ENCODE measurements around the gene GPR85.
"Not testable (repeated sequence)": the region's sequence is repeated elsewhere in the genome, so short reads cannot be mapped to it uniquely, and the experiment has no call there.

The GPR85 gene

GRCh38 chr7:113084496-113085172 lies 2.0 kb downstream of the GPR85 start:
- no peak for DNase-seq (ENCODE audit: low read depth in 2 of 2)

- no peak for DNase-seq (ENCODE audit: low read depth in 2 of 2)
Measured at GRCh38 chr7:113083816-113084495, 2.7 kb downstream of the GPR85 start.

GRCh38 chr7:113083132-113083815 lies 3.4 kb downstream of the GPR85 start:
- DNase-seq (ENCODE audit: low read depth in 2 of 2): no peak

GRCh38 chr7:113078331-113078730 lies 8.3 kb downstream of the GPR85 start:
- no peak for DNase-seq (ENCODE audit: low read depth in 2 of 2)

DNA sequence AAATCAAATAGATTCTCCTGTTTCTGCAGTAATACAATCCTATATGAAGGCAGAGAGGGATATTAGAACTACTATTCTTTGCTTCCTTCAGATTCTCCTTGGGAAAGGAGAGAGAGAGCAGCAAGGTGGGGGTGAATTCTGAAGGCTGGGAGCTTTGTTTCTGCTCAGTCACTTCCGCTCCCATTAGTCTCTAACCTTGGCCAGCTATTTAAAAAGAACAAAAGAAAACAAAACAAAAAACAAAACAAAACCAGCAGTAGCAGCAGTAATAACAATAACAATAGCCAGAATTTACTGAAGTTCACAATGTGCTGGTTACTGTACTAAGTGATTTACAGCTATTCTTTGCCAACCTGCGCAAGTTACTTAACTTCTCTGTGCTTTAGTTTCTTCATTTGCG lies 9.9 kb downstream of the GPR85 start:
- DNase-seq (ENCODE audit: low read depth in 2 of 2): no peak

DNA sequence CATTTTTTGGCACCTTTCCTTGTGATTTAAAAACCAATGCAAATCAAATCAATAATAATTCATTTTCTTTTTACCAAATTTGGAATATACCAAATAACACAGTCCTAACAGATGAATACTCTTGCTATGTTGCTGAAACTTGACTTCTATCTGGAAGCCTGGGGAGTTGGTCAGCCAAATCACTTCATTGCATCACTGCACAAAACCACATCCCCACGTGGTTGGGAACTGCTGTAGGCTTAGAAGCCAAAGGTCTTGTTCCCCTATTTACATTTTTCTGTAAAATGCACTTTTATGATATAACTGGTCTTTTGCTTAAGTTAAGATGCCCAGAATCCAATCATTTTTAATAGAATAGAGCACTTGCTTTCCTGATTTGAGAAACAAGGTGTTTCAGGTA lies 15.2 kb downstream of the GPR85 start:
- no peak for DNase-seq (ENCODE audit: low read depth in 2 of 2)

DNA sequence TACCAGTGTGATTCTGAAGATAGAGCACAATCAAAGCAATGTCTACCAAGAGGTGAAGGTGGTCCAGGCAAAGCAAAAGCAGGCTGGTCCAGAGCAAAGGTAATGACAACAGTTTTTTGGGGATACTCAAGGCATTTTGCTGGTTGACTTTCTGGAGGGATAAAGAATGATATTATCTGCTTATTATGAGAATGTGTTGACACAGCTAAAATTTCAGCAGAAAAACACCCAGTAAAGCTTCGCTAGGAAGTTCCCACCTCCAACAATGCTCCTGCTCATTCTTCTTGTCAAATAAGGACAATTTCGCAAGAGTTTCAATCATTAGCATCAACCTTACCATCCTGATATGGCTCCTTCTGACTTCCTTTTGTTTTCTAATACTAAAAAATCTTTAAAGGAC lies 24.1 kb downstream of the GPR85 start:
- no peak for DNase-seq (ENCODE audit: low read depth in 2 of 2)

GRCh38 chr7:113060100-113060499 lies 26.5 kb downstream of the GPR85 start:
- no peak for DNase-seq (ENCODE audit: low read depth in 2 of 2)

DNA sequence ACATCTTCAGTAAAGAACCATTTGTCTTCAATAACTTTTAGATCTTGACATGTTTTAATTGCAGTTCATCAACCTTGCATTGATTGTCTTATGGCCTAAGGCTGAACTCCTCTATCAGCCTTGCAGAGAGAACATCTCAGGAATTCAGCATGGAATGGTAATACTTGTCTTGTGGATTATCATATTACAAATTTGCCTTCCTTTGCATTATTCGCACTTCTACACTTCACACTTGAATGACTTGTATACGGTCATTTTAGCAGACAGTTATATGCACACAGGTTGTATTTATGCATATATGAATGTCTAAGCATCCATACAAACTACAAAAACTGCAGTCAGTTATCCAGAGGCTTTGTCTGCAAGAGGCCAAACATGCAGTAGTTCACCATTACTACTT lies 31.7 kb downstream of the GPR85 start:
- DNase-seq (ENCODE audit: low read depth in 2 of 2): no peak

GRCh38 chr7:113054272-113054671 lies 32.4 kb downstream of the GPR85 start:
- not testable (repeated sequence) for DNase-seq (ENCODE audit: low read depth in 2 of 2)

- DNase-seq (ENCODE audit: low read depth in 2 of 2): not testable (repeated sequence)
Measured at GRCh38 chr7:113049221-113049620, 37.4 kb downstream of the GPR85 start.

DNA sequence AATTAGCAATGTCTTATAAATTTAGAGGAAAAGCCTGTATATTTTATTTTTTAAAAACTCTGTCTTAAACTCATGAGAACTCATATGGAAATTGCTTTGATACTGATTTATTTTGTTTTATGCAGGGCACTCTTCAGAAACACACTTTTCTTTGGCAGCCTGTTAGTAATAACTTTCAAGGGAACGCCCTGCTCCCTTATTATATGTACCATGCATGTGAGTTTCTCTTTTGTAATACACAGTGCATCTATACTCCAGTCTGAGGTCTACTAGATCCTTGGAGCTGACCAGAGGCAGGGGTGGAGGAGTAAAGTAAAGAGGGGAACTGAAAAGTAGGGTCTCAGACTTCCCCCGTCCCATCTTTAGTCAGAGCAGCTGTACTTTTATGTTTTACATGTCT lies 40.2 kb downstream of the GPR85 start:
- no peak for DNase-seq (ENCODE audit: low read depth in 2 of 2)

GRCh38 chr7:113045379-113045778 lies 41.2 kb downstream of the GPR85 start:
- no peak for DNase-seq (ENCODE audit: low read depth in 2 of 2)

GRCh38 chr7:113044394-113044793 lies 42.2 kb downstream of the GPR85 start:
- DNase-seq (ENCODE audit: low read depth in 2 of 2): no peak

DNA sequence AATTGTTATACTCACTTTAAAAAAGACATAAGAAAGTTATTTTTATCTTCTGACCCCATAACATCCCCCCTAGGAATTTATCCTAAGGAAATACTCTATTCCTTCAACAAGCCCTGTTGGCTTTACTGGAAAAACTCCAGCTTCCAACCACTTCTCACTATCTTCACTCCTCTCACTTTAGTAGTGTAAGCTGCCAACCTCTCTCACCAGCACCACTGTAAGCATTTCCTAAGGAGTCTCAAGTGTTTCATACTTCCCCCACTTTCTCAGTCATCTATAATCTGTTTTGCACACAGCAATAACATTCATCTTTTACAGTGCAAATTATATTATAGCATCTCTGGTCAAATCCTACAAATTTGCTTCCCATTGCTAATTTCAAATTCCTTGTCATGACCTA lies 45.8 kb downstream of the GPR85 start:
- DNase-seq (ENCODE audit: low read depth in 2 of 2): no peak

- DNase-seq (ENCODE audit: low read depth in 2 of 2): no peak
Measured at GRCh38 chr7:113033959-113034358, 52.7 kb downstream of the GPR85 start.
